ENCODE results near the gene KCND1.
A peak's percentile ranks its signal among the peaks of the same experiment; 100 is the strongest.
"Not testable (repeated sequence)": the region's sequence is repeated elsewhere in the genome, so short reads cannot be mapped to it uniquely, and the experiment has no call there.

The KCND1 gene

DNA sequence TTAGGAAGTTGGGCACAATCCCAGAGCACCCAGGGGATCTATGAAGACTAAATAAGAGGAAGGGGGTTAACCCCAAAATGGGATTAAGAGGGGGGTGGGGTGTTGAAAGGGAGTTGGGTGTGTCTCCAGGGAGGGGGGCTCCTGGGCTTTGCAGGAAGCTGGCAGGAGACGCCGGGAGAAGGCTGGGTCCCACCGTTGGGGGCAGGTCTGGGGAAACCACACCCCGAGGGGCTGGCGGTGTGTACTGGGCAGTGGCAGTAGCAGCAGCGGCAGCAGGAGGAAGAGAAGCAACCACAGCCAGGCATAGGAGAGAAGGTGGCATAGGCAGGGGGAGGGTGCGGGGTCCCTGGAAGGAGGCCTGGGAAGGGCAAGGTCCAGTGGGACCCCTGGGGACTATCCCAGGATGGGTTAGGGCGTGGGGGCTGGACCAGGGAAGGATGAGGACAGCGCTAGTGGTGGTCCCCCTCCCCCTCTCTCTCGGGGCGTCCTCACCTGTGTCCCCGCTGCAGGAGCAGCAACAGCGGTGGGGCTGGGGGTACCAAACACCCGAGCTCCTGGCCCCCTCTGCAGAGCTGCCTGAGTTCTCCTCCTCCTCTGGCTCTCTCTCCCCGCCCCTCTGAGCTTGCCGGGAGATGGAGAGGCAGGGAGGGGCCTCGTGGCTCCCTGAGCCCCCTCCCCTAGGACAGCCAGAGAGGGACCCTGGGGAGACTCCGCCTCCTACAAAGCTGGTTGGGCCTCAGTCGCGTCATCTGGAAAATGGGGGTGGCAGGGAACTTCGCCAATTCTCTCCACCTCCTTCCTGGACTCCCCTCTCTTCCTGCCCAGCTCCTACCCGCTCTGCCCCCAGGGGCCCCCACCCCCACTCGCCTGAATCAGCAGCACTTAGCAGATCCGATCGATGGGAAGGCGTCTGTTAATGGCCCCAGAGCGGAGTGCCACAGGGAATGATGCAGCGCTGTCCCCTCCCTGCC is at the start of gene KCND1:
KCND1 (minus strand) TSS at position 596 of the 971 bp plus-strand sequence. CDS start 1,573 bp downstream, outside the sequence.
- no peak for DNase-seq (ENCODE audit: low spot score)

DNA sequence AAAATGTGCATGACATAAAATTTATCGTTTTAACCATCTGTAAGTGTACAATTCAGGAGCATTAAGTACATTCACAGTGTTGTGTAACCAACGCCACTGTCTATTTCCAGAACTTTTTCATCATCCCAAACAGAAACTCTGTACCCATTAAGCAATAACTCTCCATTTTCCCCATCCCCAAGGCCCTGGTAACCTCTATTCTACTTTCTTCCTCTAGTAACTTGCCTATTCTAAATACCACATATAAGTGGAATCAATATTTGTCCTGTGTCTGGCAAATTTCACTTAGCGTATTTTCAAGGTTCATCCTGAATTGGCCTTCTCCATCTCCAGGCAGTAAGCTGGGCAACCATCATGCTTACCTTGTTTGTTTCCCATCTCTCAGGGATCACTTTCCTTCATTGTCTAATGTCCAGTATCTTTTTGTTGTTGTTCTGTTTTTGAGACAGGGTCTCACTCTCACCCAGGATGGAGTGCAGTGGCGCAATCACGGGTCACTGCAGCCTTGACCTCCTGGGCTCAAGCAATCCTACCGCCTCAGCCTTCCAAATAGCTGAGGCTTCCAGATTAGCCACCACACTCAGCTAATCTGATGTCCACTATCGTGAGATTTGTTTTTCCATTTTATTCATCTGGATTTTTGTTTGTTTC is 48.1 kb upstream of the KCND1 start:
- no peak for DNase-seq (ENCODE audit: low spot score)

DNA sequence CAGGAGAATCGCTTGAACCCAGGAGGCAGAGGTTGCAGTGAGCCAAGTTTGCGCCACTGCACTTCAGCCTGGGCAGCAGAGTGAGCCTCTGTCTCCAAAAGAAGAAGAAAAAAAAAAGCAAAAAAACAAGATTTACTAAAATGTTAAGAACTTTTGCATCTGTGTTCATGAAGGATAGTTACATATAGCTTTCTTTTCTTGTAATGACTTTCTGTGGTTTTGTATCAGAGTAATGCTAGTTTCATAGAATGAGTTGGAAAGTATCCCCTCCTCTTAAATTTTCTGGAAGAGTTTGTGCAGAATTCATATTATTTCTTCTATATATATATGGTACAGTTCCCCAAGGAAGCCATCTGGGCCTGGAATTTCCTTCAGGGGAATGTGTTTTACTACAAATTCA is 47.4 kb upstream of the KCND1 start:
- DNase-seq (ENCODE audit: low spot score): no peak

DNA sequence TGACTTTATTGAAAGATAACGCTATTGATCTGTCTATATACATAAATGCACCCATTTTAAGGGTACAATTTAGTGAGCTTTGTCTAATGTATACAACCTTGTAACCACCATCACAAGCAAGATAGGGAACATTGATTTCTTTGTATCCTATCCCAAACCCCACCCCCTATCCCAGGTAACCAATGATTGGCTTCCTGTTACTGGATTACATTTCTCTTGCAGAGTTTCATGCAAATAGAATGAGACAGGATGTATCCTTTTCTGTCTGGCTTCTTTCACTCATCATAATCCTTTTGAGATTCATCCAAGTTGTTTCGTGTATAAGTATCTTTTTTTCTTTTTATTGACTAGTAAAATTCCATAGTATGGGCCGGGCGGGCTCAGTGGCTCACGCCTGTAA is 32.1 kb upstream of the KCND1 start:
- DNase-seq (ENCODE audit: low spot score): no peak

DNA sequence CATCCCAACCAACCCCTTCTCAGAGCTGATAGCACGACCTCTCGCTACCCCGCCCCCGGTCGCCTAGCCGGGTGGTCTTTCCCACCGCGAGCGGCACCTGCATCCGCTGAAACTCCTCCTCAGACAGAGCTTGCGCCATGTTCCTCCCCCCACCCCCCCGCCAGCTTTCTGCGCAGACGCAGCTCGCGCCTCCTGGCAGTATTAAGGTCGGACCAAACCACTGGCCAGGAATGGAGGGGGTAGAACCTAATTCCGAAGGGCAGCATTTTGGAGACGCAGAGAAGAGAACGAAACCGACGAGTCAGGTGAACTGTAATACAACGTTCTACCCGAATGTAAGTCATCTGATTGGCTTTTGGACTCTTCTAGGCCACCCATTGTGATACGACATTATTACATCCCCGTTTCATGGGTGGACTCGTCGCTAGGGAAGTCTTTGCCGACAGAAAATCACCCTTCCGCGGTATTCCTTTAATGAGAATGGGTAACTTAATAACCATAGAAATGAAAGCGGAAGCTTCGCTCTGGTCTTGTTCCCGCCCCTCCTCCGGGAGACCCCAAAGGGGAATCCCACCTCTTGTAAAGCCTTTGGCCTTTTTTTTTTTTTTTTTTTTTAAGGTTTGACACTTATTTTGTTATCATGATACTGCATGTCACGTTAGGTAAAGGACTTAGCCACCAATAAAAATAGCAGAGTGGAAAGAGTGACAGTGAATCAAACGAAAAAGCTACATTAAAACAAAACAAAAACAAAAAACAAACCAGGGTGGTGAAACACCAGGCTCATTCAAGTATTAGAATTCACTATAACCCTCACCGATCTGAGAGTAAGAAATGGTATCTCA is 30.7 kb upstream of the KCND1 start, which contains the start of gene GRIPAP1:
GRIPAP1 (minus strand) TSS at position 174 of the 845 bp plus-strand sequence; CDS start at position 139, 35 bp downstream.
- peak; percentile 81 for DNase-seq (ENCODE audit: low spot score)

DNA sequence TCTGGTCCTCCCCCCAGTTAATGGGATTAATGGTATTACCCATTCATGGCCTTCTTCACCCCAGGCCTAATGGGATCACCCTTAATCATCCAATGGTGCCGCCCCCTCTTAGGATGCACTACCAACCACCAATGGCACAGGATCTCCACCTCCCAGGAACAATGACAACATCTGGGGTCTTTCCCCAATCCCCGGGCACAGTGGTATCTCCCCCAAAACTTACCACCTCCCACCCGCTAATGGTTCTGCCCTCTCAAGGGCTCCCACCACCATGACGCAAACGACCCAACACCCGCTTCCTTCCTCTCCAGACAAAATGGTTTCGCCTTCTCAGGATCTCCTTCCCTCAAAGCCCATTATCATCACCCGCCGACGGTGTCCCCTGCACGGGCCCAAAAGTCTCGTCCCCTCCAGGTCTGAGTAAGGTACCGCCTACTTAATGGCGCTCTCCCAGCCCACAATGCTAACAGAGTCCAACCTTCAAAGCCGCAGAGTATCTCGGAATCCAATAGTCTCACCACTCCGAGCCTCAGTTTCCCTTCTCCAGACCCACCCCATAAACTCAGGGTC is 30.0 kb upstream of the KCND1 start:
- no peak for DNase-seq (ENCODE audit: low spot score)

DNA sequence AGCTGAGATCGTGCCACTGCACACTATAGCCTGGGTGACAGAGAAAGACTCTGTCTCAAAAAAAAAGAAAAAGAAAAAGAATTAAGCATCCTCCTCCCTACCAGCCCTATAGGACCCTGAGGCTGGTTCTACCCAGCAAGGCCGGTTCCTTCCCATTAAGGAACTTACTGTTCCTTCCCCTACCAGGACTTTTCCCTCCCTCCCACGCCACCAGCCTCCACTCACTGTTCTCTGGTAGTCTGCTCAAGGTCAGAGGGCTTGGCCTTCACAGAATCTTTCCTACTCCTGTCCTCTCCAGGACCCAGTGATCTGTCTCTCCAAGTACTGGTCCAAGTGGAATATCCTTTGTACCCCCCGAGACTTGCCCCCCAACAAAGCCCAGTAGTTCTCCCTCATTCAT is 29.0 kb upstream of the KCND1 start:
- DNase-seq (ENCODE audit: low spot score): no peak

DNA sequence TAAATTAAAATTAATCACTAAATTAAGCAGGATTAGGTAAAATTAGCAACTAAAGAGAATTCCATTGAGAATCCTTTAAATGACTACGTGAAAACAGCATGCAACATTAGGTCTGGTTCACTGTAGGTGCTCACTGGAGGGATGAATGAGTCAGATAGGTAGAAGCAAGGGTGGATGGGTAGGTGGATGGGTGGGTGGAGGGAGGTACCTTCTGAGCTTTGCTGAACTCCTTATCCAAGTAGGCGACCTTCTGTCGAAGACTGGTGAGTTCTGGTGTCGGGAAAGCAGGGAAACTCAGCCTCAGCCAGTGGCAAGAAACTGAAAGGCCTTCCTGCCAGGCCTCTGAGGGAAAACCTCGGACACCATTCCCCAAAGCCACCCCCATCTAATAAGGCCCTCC is 27.4 kb upstream of the KCND1 start:
- no peak for DNase-seq (ENCODE audit: low spot score)

DNA sequence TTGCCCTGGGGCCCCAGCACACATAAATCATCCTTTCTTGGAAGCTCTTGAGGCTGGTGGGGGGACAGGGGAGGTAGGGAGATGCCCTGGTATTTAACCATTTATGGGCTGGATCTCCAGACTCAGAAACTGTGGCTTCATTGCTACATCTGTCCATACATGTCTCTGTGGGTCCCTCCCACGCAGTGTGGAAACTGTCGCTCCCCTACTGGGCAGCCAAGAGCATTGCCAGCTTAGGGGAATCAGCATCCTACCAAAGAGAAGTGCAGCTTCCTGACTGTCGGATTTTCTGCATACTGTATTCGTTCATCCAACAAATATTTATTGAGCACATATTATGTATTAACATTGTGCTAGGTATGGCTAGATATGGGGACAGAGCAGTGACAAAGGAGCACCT is 26.7 kb upstream of the KCND1 start:
- no peak for DNase-seq (ENCODE audit: low spot score)

DNA sequence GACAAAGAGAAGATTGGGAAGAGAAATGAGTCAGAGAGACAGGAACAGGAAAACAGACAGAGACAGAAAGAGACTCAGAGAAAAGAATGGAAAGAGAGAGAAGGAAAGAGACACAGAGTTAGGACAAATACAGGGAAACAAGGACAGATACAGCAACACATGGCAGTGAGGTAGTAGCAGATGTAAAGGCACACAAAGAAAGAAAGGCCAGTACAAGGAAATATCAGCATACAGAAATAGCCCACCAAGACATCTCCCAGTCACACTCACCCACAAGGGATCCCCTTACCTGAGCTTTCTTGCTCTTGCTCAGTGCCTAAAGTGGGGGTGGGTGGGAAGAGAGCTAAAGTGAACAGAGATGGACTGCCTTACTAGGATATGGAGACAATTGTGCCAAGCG is 26.2 kb upstream of the KCND1 start:
- DNase-seq (ENCODE audit: low spot score): no peak

DNA sequence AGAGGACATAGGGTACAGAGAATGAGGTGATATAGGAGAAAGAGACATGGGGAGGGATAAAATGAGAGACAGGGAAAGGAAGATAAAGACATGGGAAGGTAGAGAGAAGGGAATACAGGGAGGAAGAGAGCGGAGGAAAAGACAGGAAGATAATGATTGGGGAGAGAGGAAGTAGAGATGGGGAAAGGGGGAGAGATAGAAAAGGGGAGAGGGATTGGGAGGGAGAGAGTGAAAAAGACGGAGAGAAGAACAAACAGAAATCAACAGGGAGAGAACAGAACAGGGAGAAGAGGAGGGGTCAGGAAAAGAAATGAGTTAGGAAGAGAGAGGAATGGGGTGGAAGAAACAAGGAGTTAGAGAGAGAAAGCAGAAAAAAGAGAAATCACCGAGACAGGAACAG is 25.8 kb upstream of the KCND1 start:
- DNase-seq (ENCODE audit: low spot score): no peak

DNA sequence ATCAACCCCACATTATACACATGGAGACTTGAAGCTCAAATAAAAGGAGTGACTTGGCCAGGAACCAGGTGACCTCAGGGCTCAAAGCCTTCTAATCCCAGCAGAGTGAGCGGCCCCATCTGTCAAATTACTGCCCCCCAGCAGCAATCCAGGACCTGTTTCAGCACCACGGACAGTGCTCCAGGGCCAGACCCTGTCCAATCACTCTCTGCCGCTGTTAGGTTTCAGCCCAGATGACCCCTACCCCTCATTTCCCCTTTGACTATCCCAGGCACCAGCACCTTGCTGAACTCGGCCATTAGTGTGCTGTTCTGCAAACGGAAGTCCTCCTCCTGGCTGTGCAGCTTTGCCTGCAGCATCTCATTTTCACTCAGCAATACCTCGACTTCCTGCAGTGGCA is 25.3 kb upstream of the KCND1 start:
- no peak for DNase-seq (ENCODE audit: low spot score)

DNA sequence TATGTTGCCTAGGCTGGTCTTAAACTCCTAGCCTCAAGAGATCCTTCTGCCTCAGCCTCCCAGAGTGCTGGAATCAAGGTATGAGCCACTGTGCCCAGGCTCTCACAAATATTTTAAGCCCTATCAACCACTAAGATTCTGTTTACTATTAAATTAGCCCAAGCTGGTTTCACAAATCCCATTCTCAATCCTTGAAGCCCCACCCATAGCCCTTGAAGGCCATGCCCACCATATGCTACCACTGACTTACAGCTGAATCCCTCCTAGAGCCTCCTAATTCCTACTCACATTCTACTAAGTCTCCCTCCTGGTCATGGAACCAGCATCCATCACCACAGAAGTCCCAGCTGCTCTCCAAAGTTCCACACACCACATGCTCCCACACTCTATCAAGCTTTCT is 20.7 kb upstream of the KCND1 start:
- no peak for DNase-seq (ENCODE audit: low spot score)

DNA sequence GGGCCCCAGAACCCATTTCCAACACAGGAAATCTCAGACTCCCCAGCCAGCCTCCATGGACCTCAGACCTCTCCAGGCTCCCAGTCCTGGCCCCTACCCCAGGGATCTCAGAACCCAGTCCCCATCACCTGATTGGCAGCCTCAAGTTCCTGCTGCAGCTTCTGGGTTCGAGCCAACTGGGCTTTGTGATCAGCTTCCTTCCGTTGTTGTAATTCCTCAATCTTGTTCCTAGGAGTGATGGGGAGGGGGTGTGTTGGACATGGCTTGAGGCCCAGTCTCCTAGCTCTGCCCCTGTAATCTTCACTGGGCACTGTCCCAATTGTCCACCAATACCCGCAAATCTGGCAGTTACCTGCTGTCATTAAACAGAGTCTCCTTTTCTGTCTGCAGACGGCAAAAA is 17.8 kb upstream of the KCND1 start:
- DNase-seq (ENCODE audit: low spot score): no peak

DNA sequence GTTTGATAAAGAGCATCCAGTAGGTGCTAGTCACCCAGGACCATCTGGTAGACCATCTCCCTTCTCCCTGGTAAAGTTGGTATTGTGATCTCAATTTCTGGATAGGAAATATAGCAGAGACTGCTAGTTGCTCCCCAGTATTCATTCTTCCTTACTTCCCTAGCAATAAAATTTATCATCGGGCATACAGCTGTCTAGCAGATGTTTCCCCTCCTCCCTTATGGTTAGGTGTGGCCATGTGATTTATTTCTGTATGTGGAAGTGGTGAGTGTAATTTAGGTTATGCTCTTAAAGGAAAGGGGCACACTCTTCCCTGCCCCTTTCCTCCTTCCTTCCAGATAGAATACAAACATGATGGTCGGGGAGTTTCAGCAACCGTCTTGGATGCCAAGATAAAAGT is 12.3 kb upstream of the KCND1 start:
- DNase-seq (ENCODE audit: low spot score): no peak

DNA sequence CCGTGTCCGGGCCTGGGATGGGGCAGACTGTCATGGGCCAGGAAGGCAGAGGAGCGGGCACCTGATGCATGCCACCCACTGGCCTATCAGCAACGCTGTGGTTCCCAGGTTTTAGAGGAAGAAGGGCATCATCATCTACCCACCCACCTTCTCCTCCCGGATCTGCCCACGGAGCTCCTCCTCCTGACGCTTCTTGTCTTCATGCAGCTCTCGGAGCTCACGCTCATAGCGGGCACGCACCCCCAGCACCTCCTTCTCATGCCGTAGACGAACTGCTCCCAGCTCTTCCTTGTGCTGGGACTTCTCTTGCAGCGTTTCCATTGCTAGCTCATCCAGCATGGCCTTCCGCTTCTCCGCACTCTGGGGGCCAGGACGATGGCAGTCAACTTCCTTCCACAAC is 11.4 kb upstream of the KCND1 start:
- DNase-seq (ENCODE audit: low spot score): no peak

DNA sequence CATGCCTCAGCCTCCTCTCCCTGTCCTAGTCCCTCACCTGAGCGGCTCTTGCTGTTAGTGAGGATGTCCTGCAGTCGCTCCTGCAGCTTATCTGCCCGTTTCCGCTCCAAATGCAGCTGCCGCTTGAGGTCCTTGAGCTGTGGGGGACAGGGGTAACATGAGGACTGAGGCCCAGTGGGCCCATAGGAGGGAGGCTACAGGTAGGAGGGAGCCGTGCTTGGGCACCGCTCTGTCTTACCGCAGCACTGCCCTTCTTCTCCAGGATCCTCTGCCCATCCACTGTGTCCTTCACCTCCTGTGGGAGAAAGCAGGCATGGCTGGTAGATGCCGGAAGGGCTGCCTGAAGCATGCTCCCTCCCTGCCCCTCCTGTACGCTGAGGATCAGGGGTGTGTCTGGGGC is 9.5 kb upstream of the KCND1 start:
- DNase-seq (ENCODE audit: low spot score): no peak

DNA sequence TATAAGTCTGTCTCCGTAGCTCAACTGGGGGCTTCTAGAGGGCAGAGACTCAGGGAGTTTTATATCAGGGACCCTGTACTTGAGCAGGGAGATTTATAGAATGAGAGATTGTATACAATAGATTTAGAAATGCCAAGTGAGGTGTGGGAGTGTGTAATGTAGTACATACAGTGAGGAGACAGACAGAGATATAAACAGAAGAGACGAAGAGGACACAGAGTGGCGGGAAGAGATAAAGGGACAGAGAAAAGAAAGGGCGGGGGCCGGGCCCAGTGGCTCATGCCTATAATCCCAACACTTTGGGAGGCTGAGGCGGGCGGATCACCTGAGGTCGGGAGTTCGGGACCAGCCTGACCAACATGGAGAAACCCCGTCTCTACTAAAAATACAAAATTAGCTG is 8.7 kb upstream of the KCND1 start:
- not testable (repeated sequence) for DNase-seq (ENCODE audit: low spot score)

DNA sequence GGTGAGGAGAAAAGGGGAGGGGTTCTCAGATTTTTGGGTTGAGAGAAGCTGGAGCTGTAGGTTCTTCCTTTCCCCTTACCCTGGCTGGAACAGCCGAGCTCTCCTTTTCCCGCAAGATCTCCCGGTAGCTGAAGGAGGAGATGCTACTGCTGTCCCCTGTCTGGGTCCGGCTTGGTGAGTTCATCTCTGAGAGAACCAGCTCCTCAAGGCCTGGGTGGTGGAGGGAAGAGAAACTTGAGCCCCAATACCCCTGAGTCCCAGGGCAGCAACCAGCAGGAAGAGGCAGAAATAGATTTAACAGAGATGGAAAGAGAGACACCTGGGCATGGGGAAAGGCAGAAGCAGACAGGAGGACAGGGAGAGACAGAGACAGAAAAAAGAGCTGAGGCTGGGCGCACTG is 6.6 kb upstream of the KCND1 start:
- no peak for DNase-seq (ENCODE audit: low spot score)

DNA sequence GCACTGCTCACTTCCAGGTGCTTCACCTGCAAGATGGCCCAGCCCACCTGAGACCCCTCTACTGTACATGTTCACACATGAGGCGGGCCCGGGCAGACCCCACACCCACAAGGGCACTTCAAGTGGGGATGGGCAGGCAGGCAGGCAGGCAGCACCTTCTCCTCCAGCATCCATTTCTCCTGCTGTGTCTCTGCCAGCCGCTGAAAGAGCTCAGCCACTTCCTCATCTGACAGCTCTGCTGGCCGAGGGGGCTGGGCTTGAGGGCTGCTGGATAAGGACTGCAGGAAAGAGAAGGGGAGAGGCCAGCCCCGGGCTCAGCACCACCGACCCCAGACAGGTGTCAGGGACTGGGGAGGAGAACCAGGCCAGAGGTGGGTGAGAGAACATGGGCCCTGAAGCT is 4.4 kb upstream of the KCND1 start:
- no peak for DNase-seq (ENCODE audit: low spot score)

DNA sequence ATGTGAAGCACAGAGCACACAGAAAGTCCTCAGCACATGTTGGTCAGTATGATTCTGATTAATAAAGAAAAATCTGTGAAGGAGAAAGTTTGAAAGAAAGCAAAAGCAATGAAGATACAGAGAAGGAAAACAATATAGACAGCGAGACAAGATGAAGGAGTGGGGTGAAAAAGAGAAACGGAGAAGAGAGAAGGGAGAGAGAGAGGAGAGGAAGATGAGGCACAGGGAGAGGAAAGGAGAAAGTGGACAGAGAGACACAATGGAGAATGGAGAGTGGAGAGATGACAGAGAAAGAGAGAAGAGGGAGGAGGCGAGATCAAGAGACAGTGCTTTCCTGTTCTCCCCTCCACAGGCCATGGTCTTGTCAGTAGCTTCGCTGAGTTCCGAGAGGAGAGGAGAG is 3.9 kb upstream of the KCND1 start:
- DNase-seq (ENCODE audit: low spot score): no peak

DNA sequence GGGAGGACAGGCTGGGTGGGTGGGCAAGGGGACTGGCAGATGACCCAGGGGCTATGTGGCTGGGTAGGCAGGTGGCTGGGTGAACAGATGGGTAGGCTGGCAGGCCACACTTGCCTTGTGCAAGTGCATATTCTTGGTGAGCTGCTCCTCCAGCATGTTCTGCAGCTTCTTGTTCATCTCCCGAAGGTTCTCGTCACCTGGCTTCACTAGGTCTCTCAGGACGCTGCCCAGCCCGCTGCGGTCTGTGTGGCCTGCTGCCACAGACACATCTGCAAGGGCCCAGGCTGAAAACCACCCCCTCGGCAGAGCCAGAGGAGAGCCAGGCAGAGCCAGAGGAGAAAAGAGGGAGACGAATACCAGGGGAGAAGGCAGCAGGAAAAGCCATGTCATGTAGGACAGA is 3.4 kb upstream of the KCND1 start:
- DNase-seq (ENCODE audit: low spot score): no peak
